Bronchial epithelial cell (primary cell): ENCODE results near the gene TSHZ3. TPM values are rescaled to one million over a fixed set of nuclear protein-coding genes. Genes with fewer than 3 reads are reported as not detected.

Experiments used
- DNase-seq: peaks from one replicate; pipeline ENCODE4 v3.0.0-alpha.2; 2010; ENCODE audit warnings: low read depth
- FAIRE-seq: peaks from 2 replicates; lab custom pipeline; 2011; peaks lifted over from hg19 to GRCh38; lab: Jason Lieb, UNC
- H3K27me3 ChIP-seq: 2 replicates; pipeline ENCODE4 v1.5.1; 2011; ENCODE audit warnings: low read length; ENCODE audit not compliant: control insufficient read depth, insufficient read depth
- H3K36me3 ChIP-seq: 2 replicates; pipeline ENCODE4 v1.5.1; 2011; ENCODE audit warnings: low read length; ENCODE audit not compliant: control insufficient read depth, insufficient read depth
- H3K4me3 ChIP-seq: 2 replicates; pipeline ENCODE4 v1.5.1; 2011; ENCODE audit warnings: mild to moderate bottlenecking, low read depth, low read length, control low read depth
- CTCF ChIP-seq: IDR thresholded peaks from 2 replicates; pipeline ENCODE4 v1.5.1; 2011; ENCODE audit warnings: mild to moderate bottlenecking, moderate library complexity, low read length, control low read depth, inconsistent platforms; ENCODE audit not compliant: insufficient read depth, severe bottlenecking
- total RNA-seq: library from RNA; depleted of rRNA; stranded (reverse); fragments of >200 nt; gene quantifications from 2 replicates; pipeline ENCODE4 v1.2.1, GENCODE V29; 2014

The TSHZ3 gene
- total RNA-seq, 1 donor from 2014 or later, result 1.6 TPM

GRCh38 chr19:31232180-31232579 lies 117.1 kb downstream of the TSHZ3 start:
- DNase-seq, result no peak
- H3K27me3 ChIP-seq, result no peaks in the 10 kb centered on the region
- no peak overlapping the region for H3K4me3 ChIP-seq
- H3K36me3 ChIP-seq, result no peaks in the 10 kb centered on the region
- no peak for FAIRE-seq
- TF ChIP-seq CTCF, result no peak

DNA sequence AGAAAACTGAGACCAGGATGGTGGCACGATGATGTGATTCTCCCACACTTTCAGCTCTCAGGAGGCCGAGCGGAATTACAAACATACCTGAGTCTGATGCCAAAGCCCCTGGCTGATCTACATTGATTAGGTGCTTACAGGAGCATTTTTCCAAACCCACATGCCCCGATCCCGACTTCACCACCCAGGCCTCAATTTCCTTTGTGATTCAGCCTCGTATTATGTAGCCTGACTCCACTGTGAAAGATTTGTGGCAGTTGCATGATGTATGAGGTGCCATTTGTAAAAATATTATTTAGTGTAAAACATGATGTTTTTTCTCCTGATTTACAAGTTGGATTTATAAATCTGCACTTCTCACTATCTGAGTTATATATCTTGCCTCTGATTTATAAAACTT lies 118.0 kb downstream of the TSHZ3 start:
- no peak for TF ChIP-seq CTCF
- FAIRE-seq, result no peak

DNA sequence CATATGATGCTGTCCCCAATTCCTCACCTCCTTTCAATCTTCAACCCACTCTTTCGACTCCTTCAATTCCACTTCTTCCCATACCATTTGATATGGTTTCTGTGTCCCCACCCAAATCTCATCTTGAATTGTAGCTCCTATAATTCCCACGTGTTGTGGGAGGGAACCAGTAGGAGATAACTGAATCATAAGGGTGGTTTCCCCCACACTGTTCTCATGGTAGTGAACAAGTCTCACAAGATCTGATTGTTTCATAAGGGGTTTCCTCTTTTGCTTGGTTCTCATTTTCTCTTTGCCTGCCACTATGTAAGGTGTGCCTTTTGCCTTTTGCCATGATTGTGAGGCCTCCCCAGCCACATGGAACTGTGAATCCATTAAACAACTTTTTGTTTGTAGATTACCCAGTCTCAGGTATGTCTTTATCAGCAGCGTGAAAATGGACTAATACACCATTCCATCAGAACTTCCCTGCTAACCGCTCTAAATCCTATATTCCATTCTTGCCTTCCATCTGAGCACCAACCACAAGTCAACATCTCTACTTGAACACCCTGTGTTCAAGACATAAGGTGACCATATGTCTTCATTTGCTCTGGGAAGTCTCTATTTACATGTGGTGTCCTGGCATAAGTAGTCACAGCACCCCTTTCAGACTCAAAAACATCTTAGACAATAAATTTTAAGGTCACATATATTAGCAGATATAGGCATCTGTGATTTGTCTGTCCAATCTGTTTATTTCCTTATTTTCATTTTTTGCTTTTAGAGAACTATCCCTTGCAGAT lies 122.9 kb downstream of the TSHZ3 start:
- Histone ChIP-seq H3K27me3 (no peaks in the 10 kb centered on the region), H3K36me3 (no peaks in the 10 kb centered on the region), H3K4me3 (no peak overlapping the region)
- DNase-seq, result no peak
- no peak for TF ChIP-seq CTCF
- no peak for FAIRE-seq

More for the DNA sequence above, 118.0 kb downstream of the TSHZ3 start:
- DNase-seq, result no peak
- no peaks in the 10 kb centered on the region for H3K36me3 ChIP-seq
- no peak overlapping the region for H3K4me3 ChIP-seq
- no peaks in the 10 kb centered on the region for H3K27me3 ChIP-seq
